Measurements from ENCODE around the gene CEBPB.
A peak's percentile ranks its signal among the peaks of the same experiment; 100 is the strongest.
"Not testable (repeated sequence)": the region's sequence is repeated elsewhere in the genome, so short reads cannot be mapped to it uniquely, and the experiment has no call there.

Gene CEBPB

GRCh38 chr20:50194422-50194830 lies 3.8 kb downstream of the CEBPB start:
- H3K4me1 Mint-ChIP-seq: peaks cover 19 to 42% of the 10 kb centered on the region in 2 donors
- peaks cover 7 to 18% of the 10 kb centered on the region in 2 donors for H3K36me3 Mint-ChIP-seq
- H3K27me3 Mint-ChIP-seq: no peaks in the 10 kb centered on the region
- no peak overlapping the region for H3K27ac Mint-ChIP-seq
- ATAC-seq (replicated peaks) (no peak), DNase-seq (no peak)
- no peak overlapping the region for H3K4me3 Mint-ChIP-seq
- peaks cover 0 to 1% of the 10 kb centered on the region in 2 donors for H3K9me3 Mint-ChIP-seq

- Mint-ChIP-seq H3K27ac (peak overlapping the region; percentile 32), H3K4me1 (peaks cover 19 to 37% of the 10 kb centered on the region in 2 donors), H3K36me3 (peaks cover 10 to 21% of the 10 kb centered on the region in 2 donors), H3K9me3 (peaks cover 0 to 4% of the 10 kb centered on the region in 2 donors), H3K27me3 (no peaks in the 10 kb centered on the region), H3K4me3 (no peak overlapping the region)
- DNase-seq: no peak
- no peak for ATAC-seq (replicated peaks)
Measured at GRCh38 chr20:50194831-50195523, 4.3 kb downstream of the CEBPB start.

GRCh38 chr20:50195524-50196120 lies 5.0 kb downstream of the CEBPB start:
- H3K4me1 Mint-ChIP-seq: peaks cover 19 to 34% of the 10 kb centered on the region in 2 donors
- peaks cover 0 to 4% of the 10 kb centered on the region in 2 donors for H3K9me3 Mint-ChIP-seq
- H3K4me3 Mint-ChIP-seq: no peak overlapping the region
- H3K27me3 Mint-ChIP-seq: no peaks in the 10 kb centered on the region
- ATAC-seq (replicated peaks) (no peak), DNase-seq (no peak)
- peaks cover 10 to 21% of the 10 kb centered on the region in 2 donors for H3K36me3 Mint-ChIP-seq
- peak overlapping the region; percentile 47 for H3K27ac Mint-ChIP-seq

GRCh38 chr20:50196248-50196647 lies 5.6 kb downstream of the CEBPB start:
- Mint-ChIP-seq H3K27ac (peak overlapping the region; percentile 85), H3K4me3 (no peak overlapping the region), H3K9me3 (peaks cover 0 to 4% of the 10 kb centered on the region in 2 donors), H3K4me1 (peaks cover 19 to 34% of the 10 kb centered on the region in 2 donors), H3K36me3 (peaks cover 10 to 21% of the 10 kb centered on the region in 2 donors), H3K27me3 (no peaks in the 10 kb centered on the region)
- ATAC-seq (replicated peaks) (no peak), DNase-seq (no peak)

GRCh38 chr20:50196896-50197295 lies 6.3 kb downstream of the CEBPB start:
- no peak overlapping the region for H3K27ac Mint-ChIP-seq
- H3K36me3 Mint-ChIP-seq: peaks cover 10 to 21% of the 10 kb centered on the region in 2 donors
- H3K4me3 Mint-ChIP-seq: no peak overlapping the region
- no peak for DNase-seq
- peaks cover 19 to 34% of the 10 kb centered on the region in 2 donors for H3K4me1 Mint-ChIP-seq
- peaks cover 0 to 4% of the 10 kb centered on the region in 2 donors for H3K9me3 Mint-ChIP-seq
- no peak for ATAC-seq (replicated peaks)
- no peaks in the 10 kb centered on the region for H3K27me3 Mint-ChIP-seq

GRCh38 chr20:50197463-50198179 lies 7.0 kb downstream of the CEBPB start:
- no peak for DNase-seq
- no peak for ATAC-seq (replicated peaks)
- Mint-ChIP-seq H3K4me3 (no peak overlapping the region), H3K27ac (no peak overlapping the region), H3K36me3 (peaks cover 10 to 20% of the 10 kb centered on the region in 2 donors), H3K9me3 (peaks cover 0 to 4% of the 10 kb centered on the region in 2 donors), H3K4me1 (peaks cover 18 to 30% of the 10 kb centered on the region in 2 donors), H3K27me3 (no peaks in the 10 kb centered on the region)

GRCh38 chr20:50198180-50198666 lies 7.6 kb downstream of the CEBPB start:
- no peak overlapping the region for H3K4me3 Mint-ChIP-seq
- DNase-seq: no peak

GRCh38 chr20:50198716-50199115 lies 8.1 kb downstream of the CEBPB start:
- no peak overlapping the region for H3K4me3 Mint-ChIP-seq
- H3K36me3 Mint-ChIP-seq: peaks cover 8 to 19% of the 10 kb centered on the region in 2 donors
- peaks cover under 1 to 4% of the 10 kb centered on the region in 2 donors for H3K27me3 Mint-ChIP-seq
- no peak for ATAC-seq (replicated peaks)
- no peak for DNase-seq
- no peak overlapping the region for H3K27ac Mint-ChIP-seq
- H3K9me3 Mint-ChIP-seq: peaks cover 2 to 8% of the 10 kb centered on the region in 2 donors
- H3K4me1 Mint-ChIP-seq: peaks cover 7 to 19% of the 10 kb centered on the region in 2 donors

More at GRCh38 chr20:50198180-50198666, 7.6 kb downstream of the CEBPB start:
- H3K36me3 Mint-ChIP-seq: peaks cover 8 to 15% of the 10 kb centered on the region in 2 donors
- H3K9me3 Mint-ChIP-seq: peaks cover 0 to 4% of the 10 kb centered on the region in 2 donors
- H3K27ac Mint-ChIP-seq: no peak overlapping the region
- ATAC-seq (replicated peaks): no peak
- peaks cover 12 to 24% of the 10 kb centered on the region in 2 donors for H3K4me1 Mint-ChIP-seq
- H3K27me3 Mint-ChIP-seq: no peaks in the 10 kb centered on the region

- Mint-ChIP-seq H3K4me1 (peaks cover 5 to 13% of the 10 kb centered on the region in 2 donors), H3K27me3 (peaks cover 5 to 9% of the 10 kb centered on the region in 2 donors), H3K27ac (no peak overlapping the region), H3K36me3 (peaks cover 8 to 22% of the 10 kb centered on the region in 2 donors), H3K4me3 (no peak overlapping the region), H3K9me3 (peaks cover 9 to 13% of the 10 kb centered on the region in 2 donors)
- ATAC-seq (replicated peaks) (no peak), DNase-seq (no peak)
Measured at GRCh38 chr20:50199703-50200102, 9.1 kb downstream of the CEBPB start.

GRCh38 chr20:50200482-50201104 lies 10.0 kb downstream of the CEBPB start:
- Mint-ChIP-seq H3K27ac (no peak overlapping the region), H3K36me3 (peaks cover 8 to 19% of the 10 kb centered on the region in 2 donors), H3K4me1 (peaks cover 4 to 10% of the 10 kb centered on the region in 2 donors), H3K27me3 (peaks cover 5 to 11% of the 10 kb centered on the region in 2 donors), H3K4me3 (no peak overlapping the region), H3K9me3 (peaks cover 9 to 13% of the 10 kb centered on the region in 2 donors)
- ATAC-seq (replicated peaks) (no peak), DNase-seq (no peak)

GRCh38 chr20:50201710-50202109 lies 11.1 kb downstream of the CEBPB start:
- not testable (repeated sequence) for DNase-seq; ATAC-seq (replicated peaks); H3K4me3 Mint-ChIP-seq; H3K27ac Mint-ChIP-seq; H3K4me1 Mint-ChIP-seq
- H3K9me3 Mint-ChIP-seq: peaks cover 9 to 13% of the 10 kb centered on the region in 2 donors
- H3K36me3 Mint-ChIP-seq: peaks cover 8 to 17% of the 10 kb centered on the region in 2 donors
- peaks cover 5 to 21% of the 10 kb centered on the region in 2 donors for H3K27me3 Mint-ChIP-seq

GRCh38 chr20:50202677-50203076 lies 12.0 kb downstream of the CEBPB start:
- Mint-ChIP-seq H3K4me3 (no peak overlapping the region), H3K27me3 (peaks cover 11 to 21% of the 10 kb centered on the region in 2 donors), H3K36me3 (peaks cover 8 to 14% of the 10 kb centered on the region in 2 donors), H3K9me3 (peaks cover 9 to 13% of the 10 kb centered on the region in 2 donors), H3K4me1 (no peaks in the 10 kb centered on the region), H3K27ac (no peak overlapping the region)
- ATAC-seq (replicated peaks) (no peak), DNase-seq (no peak)

GRCh38 chr20:50203951-50204937 lies 13.6 kb downstream of the CEBPB start:
- Mint-ChIP-seq H3K4me1 (no peaks in the 10 kb centered on the region), H3K4me3 (no peak overlapping the region), H3K27me3 (peaks cover 13 to 21% of the 10 kb centered on the region in 2 donors), H3K9me3 (peaks cover 9 to 13% of the 10 kb centered on the region in 2 donors), H3K27ac (no peak overlapping the region), H3K36me3 (peaks cover 6 to 14% of the 10 kb centered on the region in 2 donors)
- DNase-seq (no peak), ATAC-seq (replicated peaks) (no peak)
